MG63 (cell line): Measurements from ENCODE around the gene G0S2. TPM values are rescaled to one million over a fixed set of nuclear protein-coding genes. Genes with fewer than 3 reads are reported as not detected.

Experiments
- DNase-seq: peaks from one replicate; pipeline ENCODE4 v3.0.0-alpha.2; 2020
- H3K27me3 ChIP-seq: fragments of 250-450 bp; sonication (Bioruptor Pico); 2 replicates; pipeline ENCODE4 v1.5.1; 2020; ENCODE audit warnings: mild to moderate bottlenecking, moderate library complexity
- H3K36me3 ChIP-seq: fragments of 250-450 bp; sonication (Bioruptor Pico); 2 replicates; pipeline ENCODE4 v1.5.1; 2020; ENCODE audit warnings: mild to moderate bottlenecking, moderate library complexity
- H3K4me3 ChIP-seq: fragments of 250-450 bp; sonication (Bioruptor Pico); 2 replicates; pipeline ENCODE4 v1.5.1; 2020; ENCODE audit warnings: mild to moderate bottlenecking, moderate library complexity
- H3K9me3 ChIP-seq: fragments of 250-450 bp; sonication (Bioruptor Pico); 2 replicates; pipeline ENCODE4 v1.5.1; 2020; ENCODE audit warnings: mild to moderate bottlenecking, moderate library complexity
- total RNA-seq: library from RNA; depleted of rRNA; stranded (reverse); fragments of >200 nt; shearing (Covaris generic); gene quantifications from 2 replicates; pipeline ENCODE4 v1.2.3, GENCODE V29; 2014; ENCODE audit warnings: low replicate concordance; rRNA removed

The G0S2 gene, protein sequence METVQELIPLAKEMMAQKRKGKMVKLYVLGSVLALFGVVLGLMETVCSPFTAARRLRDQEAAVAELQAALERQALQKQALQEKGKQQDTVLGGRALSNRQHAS
- total RNA-seq, result 4.7 TPM in 1 of 2 replicates, not detected in the other

- Histone ChIP-seq H3K4me3 (peak within 1 kb of the TSS; percentile 20; the same call in 1 of the 2 replicates), H3K27me3 (peaks cover 28% of the 10 kb centered on the region), H3K9me3 (peaks cover 8% of the 10 kb centered on the region; the same call in 1 of the 2 replicates), H3K36me3 (no peaks in the 10 kb centered on the region)
- DNase-seq, result peak; percentile 75
Measured at GRCh38 chr1:209674957-209675564, at the start of gene G0S2. Gene G0S2, plus strand, starts transcription at chr1:209675412. Its CDS starts 273 bp downstream, at chr1:209675685.

DNA sequence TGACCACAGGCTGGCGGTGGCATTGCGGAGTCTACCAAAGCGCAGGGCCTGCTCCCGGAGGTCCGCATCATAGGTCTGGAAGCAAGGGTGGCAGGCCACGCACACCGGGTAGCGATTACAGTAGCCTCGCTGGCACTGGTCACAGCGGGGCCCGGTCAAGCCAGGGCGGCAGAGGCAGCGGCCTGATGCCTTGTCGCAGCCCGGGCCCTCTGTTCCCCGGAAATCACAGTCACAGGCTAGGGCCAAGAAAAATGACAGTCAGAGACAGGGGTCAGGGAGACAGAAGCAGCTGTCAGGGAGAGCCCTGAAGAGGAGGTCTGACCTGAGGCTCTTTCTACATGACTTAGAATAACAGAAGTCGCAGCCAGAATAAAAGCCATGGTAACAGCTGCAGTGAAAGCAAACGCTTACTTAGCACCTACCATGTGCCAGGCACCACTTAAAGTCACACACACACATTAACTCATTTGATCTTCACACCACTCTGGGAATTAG, 49.4 kb upstream of the G0S2 start:
- Histone ChIP-seq H3K27me3 (no peaks in the 10 kb centered on the region), H3K9me3 (no peaks in the 10 kb centered on the region), H3K36me3 (no peaks in the 10 kb centered on the region), H3K4me3 (no peak overlapping the region)
- no peak for DNase-seq

- no peak for DNase-seq
- H3K36me3 ChIP-seq, result no peaks in the 10 kb centered on the region
- H3K27me3 ChIP-seq, result no peaks in the 10 kb centered on the region
- no peaks in the 10 kb centered on the region for H3K9me3 ChIP-seq
- H3K4me3 ChIP-seq, result no peak overlapping the region
Measured at GRCh38 chr1:209626346-209627026, 48.7 kb upstream of the G0S2 start.

DNA sequence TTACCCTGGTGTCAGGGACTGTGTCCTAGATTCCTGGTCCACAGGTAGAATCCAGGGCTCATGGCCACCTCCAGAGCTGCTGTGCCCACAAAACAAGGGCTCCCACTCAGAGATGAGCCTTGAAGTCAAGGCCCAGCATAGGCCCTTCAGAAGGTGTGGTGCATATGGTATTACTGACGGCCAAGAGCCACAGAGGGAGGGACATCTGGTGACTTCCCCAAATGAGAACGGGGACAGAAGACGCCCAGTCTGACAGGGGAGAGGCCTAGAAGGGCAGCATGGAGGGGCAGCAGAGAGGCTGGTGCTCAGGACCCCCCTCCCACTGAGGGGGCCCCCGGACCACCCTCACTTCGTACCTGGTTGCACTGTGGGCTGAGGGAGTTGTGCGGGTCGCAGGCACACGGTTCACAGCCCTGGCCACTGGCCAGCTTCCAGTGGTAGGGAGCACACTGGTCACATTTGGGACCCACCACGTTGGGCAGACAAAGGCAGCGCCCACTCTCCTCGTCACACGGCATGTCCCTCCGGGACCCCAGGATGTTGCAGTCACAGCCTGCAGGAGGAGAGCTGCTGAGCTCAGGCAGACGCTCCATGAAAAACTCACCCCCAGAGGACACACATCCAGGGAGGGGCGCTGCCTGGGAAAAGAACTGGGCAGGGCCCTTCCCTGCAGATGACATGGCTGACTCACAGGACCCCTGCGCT, 48.0 kb upstream of the G0S2 start:
- no peaks in the 10 kb centered on the region for H3K36me3 ChIP-seq
- H3K27me3 ChIP-seq, result no peaks in the 10 kb centered on the region
- no peaks in the 10 kb centered on the region for H3K9me3 ChIP-seq
- no peak for DNase-seq
- no peak overlapping the region for H3K4me3 ChIP-seq

GRCh38 chr1:209627732-209628196, 47.4 kb upstream of the G0S2 start:
- no peaks in the 10 kb centered on the region for H3K9me3 ChIP-seq
- no peak overlapping the region for H3K4me3 ChIP-seq
- peak; percentile 75 for DNase-seq
- H3K36me3 ChIP-seq, result no peaks in the 10 kb centered on the region
- H3K27me3 ChIP-seq, result no peaks in the 10 kb centered on the region

DNA sequence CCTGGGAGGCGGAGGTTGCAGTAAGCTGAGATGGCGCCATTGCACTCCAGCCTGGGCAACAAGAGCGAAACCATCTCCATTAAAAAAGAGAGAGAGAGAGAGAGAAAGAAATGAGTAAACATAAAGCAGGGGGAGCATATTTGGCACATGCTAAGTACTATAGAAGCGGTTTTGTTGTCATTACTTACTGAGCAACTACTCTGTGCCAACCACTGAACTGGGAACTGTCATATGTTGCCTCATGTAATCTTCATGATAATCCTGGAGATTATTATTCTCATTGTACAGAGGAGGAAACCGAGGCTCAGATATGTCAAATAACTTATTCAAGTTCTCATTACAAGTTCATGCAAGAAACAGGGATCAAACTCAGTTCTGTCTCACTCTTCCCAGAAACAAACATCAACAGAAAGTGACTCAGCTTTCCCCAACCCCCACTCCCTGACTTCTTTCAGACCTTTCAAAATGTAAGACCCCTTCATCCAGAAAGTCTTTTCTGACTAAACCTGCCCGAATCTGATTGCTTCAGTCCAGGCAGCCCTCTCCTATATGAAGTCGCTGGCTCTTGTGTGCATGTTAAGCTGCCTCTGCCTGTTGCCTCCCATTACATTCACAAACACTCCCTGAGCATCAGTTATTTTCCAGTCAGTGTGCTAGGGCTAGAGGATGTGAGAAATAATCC, 46.5 kb upstream of the G0S2 start:
- H3K27me3 ChIP-seq, result no peaks in the 10 kb centered on the region
- no peak for DNase-seq
- H3K4me3 ChIP-seq, result no peak overlapping the region
- no peaks in the 10 kb centered on the region for H3K9me3 ChIP-seq
- no peaks in the 10 kb centered on the region for H3K36me3 ChIP-seq

DNA sequence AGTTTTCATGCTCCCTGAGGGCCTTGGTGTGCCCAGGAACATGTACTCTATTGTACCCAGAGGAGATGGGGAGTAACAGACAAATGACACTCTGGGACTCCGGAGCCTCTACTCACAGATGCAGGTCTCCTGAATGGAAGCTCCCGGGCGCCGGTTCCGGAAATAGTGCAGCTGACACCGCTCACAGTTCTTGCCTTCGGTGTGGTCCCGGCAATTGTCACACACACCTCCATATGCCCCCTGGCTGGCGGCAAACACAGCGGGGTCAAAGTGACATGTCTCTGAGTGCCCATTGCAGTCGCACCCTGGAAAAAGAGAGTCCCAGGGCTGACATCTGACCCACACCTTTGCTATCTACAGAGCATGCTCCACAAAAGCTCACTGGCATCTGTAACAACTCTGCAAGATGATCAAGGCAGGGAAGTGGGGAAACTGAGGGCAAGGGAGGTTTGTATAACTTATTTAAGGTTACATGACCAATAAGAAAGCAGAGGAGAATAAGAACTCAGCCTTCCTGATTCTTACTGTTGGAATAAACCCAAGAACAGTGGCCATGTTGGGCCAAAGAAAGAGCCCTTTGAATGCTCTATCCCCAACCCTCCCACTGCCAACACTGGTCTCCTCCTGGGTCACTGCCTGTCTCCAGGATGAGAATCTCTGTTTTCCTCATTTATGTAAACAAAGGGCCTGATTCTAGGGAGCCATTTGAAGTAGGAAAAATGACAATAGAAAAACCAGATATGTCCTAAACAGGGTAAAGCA, 45.4 kb upstream of the G0S2 start:
- H3K4me3 ChIP-seq, result no peak overlapping the region
- H3K27me3 ChIP-seq, result no peaks in the 10 kb centered on the region
- no peaks in the 10 kb centered on the region for H3K36me3 ChIP-seq
- DNase-seq, result no peak
- H3K9me3 ChIP-seq, result no peaks in the 10 kb centered on the region

DNA sequence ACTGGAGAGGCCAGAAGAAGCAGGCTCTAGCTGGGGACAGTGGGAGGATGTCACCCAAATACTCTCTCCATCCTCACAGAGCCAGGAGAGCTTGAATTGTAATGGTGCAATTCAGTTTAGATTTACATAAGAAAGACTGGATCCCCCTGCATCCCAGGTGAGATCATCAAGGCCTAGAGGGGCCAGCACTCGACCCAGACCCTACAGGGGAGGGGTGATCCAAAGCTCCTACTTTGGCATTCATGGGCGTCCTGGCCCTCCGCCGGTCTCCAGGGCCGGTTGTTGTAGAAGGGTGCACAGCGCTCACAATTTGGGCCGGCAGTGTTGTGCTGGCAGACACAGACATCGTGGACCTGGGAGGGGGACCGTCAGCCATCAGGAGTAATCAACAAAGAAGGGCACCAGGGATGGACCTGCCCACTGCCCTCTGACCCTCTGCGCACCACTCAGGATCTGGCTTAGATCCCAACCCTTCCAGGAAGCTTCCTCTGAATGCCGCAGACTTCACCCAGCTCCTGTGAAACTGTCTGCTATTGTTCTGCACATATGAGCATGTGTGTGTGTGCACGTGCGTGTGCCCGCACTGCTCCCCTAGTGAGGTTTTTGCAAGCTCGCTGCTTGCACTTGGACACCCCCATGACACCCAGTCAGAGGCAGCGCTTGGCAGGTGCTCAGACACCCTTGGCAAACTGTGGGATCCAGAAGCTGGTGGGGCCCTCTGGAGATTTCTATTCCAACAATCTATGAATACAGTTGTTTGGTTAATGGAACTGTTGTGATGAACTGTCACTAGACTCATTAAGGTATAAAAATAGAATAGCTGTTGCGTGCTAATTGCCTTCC, 44.6 kb upstream of the G0S2 start:
- Histone ChIP-seq H3K36me3 (no peaks in the 10 kb centered on the region), H3K4me3 (no peak overlapping the region)

GRCh38 chr1:209633335-209633997, 41.7 kb upstream of the G0S2 start:
- H3K36me3 ChIP-seq, result no peaks in the 10 kb centered on the region
- no peak overlapping the region for H3K4me3 ChIP-seq
- no peak for DNase-seq
- H3K9me3 ChIP-seq, result no peaks in the 10 kb centered on the region
- H3K27me3 ChIP-seq, result no peaks in the 10 kb centered on the region

More for the DNA sequence above, 44.6 kb upstream of the G0S2 start:
- Histone ChIP-seq H3K27me3 (no peaks in the 10 kb centered on the region), H3K9me3 (no peaks in the 10 kb centered on the region)
- DNase-seq, result no peak

DNA sequence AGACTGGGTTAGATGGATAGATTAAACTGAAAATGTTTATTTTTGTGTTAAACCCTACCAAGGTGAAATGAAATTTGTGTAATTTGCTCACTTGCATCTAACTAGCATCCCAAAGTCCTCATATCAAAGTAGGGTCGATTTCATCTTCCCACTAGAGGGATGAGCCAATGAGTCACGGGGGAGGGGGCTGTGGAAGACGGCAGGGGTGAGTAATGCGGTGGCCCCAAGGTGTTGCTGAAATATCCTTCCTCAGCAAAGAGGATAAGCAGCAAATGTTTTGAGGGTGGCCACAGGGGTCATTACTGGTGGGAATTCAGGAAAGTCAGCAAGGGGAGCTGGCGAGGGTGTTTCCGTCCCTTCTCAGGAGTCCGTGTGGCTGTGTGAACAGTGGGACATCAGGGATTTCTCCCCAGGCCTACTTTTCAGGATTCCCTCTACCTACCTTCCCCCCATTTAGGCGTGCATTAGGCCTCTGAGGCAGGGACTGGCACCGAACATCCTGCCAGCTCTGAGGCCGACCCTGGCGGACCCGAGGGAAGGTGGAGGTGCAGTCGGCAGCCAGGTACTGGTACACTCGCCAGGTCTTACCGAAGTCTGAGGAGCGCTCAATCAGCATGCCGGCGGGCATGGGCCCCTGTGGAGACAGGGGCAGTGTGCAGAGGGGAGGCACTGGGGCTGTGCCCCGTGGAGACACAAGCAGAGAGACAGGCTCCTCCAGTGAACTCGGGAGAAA, 41.0 kb upstream of the G0S2 start:
- Histone ChIP-seq H3K4me3 (no peak overlapping the region), H3K36me3 (no peaks in the 10 kb centered on the region), H3K27me3 (no peaks in the 10 kb centered on the region), H3K9me3 (no peaks in the 10 kb centered on the region)
- no peak for DNase-seq

- no peak overlapping the region for H3K4me3 ChIP-seq
- H3K27me3 ChIP-seq, result no peaks in the 10 kb centered on the region
- H3K9me3 ChIP-seq, result no peaks in the 10 kb centered on the region
- no peak for DNase-seq
- H3K36me3 ChIP-seq, result no peaks in the 10 kb centered on the region
Measured at GRCh38 chr1:209635850-209636249, 39.4 kb upstream of the G0S2 start.

DNA sequence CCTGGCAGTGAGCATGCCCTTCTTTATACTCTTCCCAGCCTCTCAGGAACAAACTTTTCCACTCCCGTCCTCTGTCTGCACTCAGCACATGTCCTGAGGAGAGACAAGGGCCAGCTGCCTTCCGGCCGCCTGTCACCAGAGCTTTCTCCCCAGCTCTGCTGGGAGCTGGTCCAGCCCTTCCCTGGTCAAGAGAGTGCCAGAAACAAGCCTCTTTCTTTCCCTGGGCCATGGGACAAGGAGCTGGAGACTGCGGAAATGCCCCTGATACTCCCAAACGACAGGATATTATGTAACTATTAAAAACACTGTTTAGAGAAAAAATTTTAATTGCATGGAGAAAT, 33.4 kb upstream of the G0S2 start:
- Histone ChIP-seq H3K36me3 (no peaks in the 10 kb centered on the region), H3K27me3 (no peaks in the 10 kb centered on the region), H3K9me3 (no peaks in the 10 kb centered on the region), H3K4me3 (no peak overlapping the region)
- no peak for DNase-seq

DNA sequence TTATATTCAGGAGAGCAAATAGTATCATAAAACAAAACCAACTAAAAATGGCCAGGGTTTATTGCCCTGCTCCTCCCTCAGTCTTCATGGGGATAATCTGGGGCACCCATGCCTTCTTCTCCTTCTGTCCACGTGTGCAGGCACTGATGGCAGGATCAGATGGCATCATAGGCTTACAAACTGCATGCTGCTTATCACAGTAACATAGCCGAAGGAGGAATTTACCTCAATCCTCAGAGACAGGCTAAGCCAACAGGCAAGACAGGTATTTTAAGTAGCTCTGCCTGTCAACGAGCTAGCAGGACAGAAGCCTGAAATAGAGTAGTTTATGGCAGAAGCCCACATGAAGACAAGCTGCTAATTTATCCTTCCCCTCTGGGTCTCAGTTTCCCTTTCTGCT, 32.4 kb upstream of the G0S2 start:
- Histone ChIP-seq H3K27me3 (no peaks in the 10 kb centered on the region), H3K9me3 (no peaks in the 10 kb centered on the region), H3K36me3 (no peaks in the 10 kb centered on the region), H3K4me3 (no peak overlapping the region)
- no peak for DNase-seq

- Histone ChIP-seq H3K9me3 (no peaks in the 10 kb centered on the region), H3K27me3 (no peaks in the 10 kb centered on the region), H3K36me3 (no peaks in the 10 kb centered on the region), H3K4me3 (no peak overlapping the region)
- peak; percentile 39 for DNase-seq
Measured at GRCh38 chr1:209643285-209644020, 31.8 kb upstream of the G0S2 start.
